Stimulated activated CD4-positive, alpha-beta T cell treated with anti-CD3 and anti-CD28 coated beads, TNF-alpha, amount 100 ng/mL, for 24 hours (primary cell): ENCODE measurements around the gene USB1.
"Not testable (repeated sequence)": the region's sequence is repeated elsewhere in the genome, so short reads cannot be mapped to it uniquely, and the experiment has no call there.

ENCODE experiments used
- DNase-seq, 3 experiments: peaks; one replicate each; pipeline ENCODE4 v3.0.0-alpha.2; 2020; ENCODE audit warnings: low read depth in 3 of 3

The USB1 gene

GRCh38 chr16:57994361-57994760 is 6.8 kb upstream of the USB1 start:
- no peak for DNase-seq

DNA sequence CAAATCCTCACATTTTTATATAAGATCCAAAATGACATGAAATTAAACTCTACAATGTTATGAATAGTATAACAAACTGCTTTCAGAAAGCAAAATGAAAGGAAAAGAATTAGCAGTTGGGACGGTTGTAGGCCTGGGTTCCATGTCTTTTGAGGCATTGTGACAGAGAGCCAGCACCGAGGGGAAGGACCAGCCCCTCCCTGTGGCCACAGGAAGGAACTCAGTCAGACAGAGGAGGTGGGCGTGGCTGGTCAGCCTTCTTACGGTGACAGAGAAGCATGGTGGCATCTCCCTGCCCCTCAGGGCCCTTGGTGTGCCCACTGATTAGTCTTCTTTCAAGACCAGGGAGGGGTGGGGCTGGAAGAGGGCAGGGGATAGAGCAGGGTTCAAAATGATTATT is 6.4 kb upstream of the USB1 start:
- peak in 1 of 3 experiments; percentile 41 for DNase-seq

DNA sequence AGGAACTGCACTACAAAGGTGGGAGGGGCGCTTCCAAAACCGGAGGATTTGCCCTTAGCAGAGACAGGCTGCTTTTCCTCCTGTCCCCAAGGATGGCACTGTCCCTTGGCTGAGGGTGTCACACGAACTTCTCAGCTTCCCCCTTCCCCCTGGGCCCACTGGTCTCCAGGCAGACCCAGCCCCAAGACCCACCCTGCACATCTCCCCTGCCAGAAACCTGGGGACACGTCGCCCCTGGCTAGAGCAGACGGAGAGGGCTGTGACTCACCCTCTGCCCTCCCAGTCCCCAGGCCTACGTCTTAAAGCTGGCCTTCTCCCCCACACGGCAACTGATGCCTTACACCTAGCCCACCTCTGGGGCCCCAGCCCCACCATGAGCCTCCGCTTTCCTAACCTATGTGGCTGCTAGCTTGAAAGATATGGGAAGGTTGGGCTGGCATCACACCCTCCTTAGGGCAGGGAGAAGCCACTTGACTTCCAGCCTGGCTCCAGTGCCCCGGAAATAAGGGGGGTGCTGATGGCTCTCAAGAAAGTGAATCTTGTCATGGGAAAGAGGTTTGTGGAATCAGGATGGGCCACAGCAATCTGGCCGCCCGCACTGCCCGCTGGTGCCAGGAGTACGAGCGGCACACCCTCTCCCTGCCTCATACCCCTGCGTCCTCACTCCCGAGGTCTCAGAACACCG is 5.3 kb upstream of the USB1 start:
- DNase-seq: no peak

DNA sequence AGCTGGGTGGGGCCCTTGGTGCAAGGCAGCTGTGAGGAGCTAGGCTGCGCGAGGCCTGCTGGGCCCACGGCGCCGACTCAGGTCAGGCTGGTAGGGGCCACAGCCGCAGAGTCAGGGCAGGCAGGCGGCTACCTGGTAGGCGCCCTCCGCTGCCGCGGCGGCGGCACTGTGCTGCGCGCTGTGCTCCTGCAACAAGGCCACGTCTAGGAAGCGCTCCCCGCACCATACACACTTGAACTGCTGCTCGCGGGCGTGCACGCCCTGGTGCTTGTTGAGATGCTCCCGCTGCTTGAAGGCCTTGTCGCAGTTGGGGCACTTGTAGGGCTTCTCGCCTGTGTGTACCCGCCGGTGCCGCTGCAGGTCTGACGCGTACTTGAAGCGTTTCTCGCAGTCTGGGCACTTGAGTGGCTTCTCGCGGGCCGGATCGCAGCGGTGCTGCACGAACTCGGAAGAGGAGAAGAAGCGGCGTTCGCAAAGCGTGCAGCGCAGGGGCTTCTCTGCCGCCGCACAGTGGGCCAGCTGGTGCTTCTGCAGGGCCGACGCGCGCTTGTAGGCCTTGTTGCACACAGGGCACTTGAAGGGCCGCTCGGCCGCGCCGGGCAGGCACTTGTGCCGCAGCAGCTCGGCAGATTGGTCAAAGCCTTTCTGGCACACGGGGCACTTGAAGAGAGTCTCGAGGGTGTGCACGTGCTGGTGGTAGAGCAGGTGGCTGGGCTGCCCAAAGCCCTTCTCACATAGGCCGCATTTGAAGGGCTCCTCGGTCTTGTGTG is 4.6 kb upstream of the USB1 start:
- no peak for DNase-seq

DNA sequence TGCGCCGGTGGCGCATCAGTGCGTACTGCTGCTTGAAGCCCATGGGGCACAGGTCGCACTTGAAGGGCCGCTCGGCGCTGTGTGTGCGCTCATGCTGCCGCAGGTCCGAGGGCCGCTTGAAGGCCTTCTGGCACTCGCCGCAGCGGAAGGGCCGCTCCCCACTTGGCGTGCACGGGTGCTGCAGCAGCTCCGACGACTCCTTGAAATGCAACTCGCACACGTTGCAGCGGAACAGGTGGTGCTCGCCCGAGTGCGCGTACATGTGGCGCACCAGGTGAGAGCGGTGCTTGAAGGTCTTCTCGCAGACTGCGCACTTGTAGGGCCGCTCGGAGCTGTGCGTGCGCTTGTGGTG is 4.1 kb upstream of the USB1 start:
- no peak for DNase-seq

- no peak for DNase-seq
Measured at GRCh38 chr16:57997528-57998265, 3.5 kb upstream of the USB1 start.

DNA sequence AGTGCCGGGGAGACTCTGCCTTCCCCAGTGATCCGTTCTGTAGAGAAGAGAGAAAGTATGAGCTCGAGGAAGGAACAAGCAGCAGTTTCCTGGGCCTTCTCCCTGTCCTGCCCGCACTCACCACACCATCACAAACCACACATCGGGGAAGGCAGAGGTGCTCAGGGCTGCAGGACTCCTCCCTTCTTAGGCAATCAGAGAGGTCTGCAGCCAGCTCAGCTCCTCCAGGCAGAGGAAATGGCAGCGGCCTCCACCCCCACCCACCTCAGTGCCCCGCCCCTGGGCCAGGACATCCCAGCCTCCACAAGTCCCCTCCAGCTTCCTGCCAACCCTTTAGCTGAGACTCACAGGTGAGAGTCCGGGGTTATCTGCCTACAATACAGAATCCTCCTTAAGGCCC is 2.7 kb upstream of the USB1 start:
- DNase-seq: peak in 2 of 3 experiments; percentile 30 to 72

DNA sequence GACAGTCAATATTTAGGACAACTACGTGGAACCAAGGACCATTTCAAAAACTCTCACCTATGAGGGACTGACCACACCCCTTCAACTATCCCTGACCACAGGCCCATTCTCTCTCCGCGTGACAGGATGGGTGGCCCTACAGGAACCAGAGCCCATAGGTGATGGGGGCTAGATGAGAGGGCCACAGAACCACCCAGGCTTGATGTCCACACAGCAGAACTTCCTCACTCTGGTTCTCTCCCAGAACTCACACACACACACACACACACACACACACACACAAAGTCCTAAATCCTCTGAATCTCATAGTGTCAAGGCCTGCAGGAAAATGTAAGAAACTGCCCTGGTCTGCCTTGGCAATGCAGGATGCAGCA is 2.2 kb upstream of the USB1 start:
- DNase-seq: no peak

DNA sequence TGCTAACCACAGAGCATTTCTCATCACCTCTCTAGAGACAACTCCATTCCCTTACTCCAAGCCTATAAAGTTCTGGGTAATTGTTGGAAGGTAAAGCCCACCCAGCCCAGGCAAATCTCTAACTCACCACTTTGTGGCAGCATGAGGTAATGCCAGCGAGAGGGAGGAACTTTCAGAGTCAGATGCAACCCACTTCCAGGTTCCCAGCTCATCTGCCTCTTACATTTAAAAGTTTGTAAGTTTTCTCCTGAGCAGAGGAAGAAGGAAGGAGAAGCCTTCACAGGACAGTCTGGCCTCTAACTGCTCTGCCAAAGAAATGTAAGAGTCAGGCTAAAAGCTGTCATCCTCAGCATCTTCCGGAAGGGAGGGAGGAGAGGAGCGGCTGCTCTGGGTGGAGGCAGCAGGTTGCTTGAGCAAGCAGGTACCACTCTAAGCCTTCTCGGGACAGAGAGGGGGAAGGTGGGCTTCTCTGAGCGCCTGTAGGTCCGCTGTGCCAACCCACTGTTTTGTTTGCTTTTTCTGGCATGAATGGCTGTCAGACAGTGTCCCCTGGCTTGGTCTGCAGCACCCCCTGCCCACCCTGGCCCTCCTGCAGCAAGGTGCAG is 1.7 kb upstream of the USB1 start:
- peak in 1 of 3 experiments; percentile 15 for DNase-seq

DNA sequence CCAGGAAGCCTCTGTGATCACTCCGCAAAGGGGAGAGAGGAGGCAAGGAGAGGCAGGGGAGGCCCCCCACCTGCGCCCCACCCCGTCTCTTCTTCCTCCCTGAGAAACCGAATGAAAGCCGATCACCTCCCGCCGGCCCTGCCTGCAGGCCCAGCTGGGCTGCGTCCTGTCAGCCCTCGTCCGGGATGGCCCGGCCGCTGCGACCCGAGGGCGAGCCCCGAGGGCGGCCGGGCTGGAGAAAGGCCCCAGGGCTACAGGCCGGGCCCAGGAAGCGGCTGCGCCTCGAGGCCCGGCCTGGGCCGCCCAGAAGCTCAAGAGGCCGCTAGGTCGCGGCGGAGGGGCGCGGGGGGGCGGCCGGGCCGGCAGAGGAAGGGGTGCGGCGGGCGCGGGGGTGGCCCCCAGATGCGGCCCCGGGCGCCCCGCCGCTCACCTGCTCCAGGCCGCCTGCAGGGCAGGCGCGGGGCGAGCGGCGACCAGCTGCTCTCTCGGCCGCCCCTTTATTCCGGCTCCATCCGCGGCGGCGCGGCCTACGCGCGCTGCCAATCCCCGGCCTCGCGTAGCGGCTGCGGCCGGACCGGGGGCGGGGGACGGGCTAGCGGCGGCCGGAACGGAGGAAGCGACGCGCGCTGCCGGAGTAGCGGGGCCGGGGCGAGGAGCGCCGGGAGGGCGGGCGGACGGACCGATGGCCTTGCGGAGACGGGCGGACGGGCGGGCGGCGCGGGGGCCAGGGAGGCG is 1.1 kb upstream of the USB1 start, which contains the start of gene ZNF319:
Gene ZNF319, minus strand, starts transcription at position 702 of the 735 bp plus-strand sequence. CDS start 2,407 bp downstream, outside the sequence.
- DNase-seq: peak in 1 of 3 experiments; percentile 11

GRCh38 chr16:58001781-58002415 is 691 bp downstream of the USB1 start:
- no peak for DNase-seq

DNA sequence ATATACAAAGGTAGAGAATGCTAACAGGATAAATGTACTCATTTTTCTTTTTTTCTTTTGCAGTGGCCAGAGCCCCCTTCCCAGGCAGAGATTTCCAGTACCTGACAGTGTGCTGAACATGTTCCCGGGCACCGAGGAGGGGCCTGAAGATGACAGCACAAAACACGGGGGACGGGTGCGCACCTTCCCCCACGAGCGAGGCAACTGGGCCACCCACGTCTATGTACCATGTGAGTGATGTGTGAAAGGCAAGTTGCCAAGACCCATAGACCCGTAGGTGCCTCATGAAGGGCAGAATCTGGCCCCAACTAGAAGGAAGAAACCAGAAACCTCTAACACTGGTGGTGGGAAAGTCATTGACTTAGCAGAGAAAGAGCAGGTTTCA is 1.2 kb downstream of the USB1 start:
- DNase-seq: no peak

- no peak for DNase-seq
Measured at GRCh38 chr16:58002936-58003335, 1.7 kb downstream of the USB1 start.

GRCh38 chr16:58004736-58005135 is 3.5 kb downstream of the USB1 start:
- not testable (repeated sequence) for DNase-seq

DNA sequence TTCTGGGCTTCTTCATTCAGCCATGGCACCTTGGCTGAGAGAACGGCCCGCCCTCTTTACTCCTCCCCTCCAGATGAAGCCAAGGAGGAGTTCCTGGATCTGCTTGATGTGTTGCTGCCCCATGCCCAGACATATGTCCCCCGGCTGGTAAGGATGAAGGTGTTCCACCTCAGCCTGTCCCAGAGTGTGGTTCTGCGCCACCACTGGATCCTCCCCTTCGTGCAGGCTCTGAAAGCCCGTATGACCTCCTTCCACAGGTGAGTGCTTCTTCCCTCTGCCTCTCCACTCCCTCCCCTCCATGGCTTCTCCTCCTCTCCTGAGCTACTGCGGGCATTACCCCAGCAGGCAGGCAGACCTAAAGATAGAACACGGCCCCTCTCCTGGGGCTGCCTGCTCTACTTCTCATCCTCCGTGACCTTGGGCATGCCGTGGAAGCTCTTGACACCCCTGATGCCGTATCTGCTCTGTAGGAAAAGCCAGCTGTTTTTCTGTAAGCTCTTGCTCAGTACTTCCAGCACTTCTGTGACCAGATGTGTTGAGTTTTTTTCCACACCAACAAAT is 8.7 kb downstream of the USB1 start:
- no peak for DNase-seq

DNA sequence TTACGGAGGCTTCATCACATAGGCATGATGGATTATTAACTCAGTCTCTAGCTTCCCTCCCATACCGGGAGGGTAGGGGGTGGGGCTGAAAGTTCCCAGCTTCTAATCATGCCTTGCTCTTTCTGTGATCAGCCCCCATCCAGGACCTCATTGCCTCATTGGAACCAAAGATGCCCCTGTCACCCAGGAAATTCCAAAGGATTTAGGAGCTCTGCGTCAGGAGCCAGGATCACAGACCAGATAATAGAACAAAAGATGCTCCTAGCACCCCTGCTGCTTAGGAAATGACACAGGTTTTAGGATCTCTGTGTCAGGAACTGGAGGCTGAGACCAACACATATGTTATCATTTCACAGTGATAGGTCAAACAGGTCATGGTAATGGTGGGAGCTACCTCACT is 9.7 kb downstream of the USB1 start:
- no peak for DNase-seq

- no peak for DNase-seq
Measured at GRCh38 chr16:58011652-58012051, 10.4 kb downstream of the USB1 start.

DNA sequence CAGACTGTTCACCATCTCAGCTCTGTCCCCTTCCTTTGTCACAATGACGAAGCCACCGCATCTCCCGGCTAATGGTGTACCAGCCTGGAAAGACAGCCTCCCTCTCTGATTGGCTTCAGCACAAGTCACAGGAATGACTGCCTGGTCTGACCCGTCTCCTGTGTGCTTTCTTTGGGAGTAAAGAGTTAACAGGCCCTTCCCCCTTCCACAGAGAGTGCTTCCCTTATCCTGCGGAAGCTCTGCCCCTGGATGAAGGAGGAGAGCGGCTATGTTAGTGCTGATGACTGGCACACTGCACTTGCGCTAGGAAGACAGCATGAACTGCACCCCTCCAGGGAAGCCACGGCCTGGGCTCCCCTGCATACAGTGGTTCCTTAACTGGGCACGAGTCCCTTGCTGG is 11.3 kb downstream of the USB1 start:
- no peak for DNase-seq

GRCh38 chr16:58013201-58013956 is 12.2 kb downstream of the USB1 start:
- no peak for DNase-seq

DNA sequence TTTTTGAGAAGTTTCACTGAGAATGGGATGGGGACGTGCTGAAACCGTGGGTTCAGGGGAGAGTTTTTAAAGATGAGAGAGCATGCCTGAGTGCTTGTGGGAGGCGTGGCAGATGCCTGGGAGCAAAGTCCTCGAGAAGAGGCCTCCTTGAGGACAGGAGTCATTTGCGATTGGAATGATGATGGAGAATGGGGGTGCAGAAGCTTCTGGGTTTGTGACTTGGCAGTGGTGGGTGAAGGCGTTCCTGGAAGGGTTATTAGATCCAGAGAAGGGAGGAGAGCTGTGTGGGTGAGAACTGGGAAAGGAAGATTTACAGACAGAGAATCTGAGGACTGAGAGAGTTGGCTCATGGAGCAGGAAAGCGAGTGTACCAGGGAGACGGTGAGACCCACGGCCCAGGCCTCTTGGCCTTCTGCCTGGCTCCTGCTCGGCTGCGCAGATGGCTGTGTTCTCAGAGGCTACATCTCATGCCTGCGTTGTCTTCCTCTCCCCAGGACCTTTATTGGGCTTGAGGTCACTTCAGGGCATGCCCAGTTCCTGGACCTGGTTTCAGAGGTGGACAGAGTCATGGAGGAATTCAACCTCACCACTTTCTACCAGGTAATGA is 15.7 kb downstream of the USB1 start:
- DNase-seq: no peak
